Erythroblast (primary cell): ENCODE data around the gene NRIP2.

ENCODE experiments used
- GATA1 ChIP-seq: IDR thresholded peaks from 2 replicates; pipeline ENCODE4 v1.6.1; 2011; ENCODE audit warnings: low read depth, mild to moderate bottlenecking, control low read depth, low read length, moderate library complexity
- POLR2A ChIP-seq: IDR thresholded peaks from 2 replicates; pipeline ENCODE4 v1.6.1; 2011; ENCODE audit warnings: mild to moderate bottlenecking, low read length

- TF ChIP-seq POLR2A (no peak), GATA1 (no peak)
These were observed 21.2 kb upstream of the NRIP2 start for GRCh38 chr12:2856051-2856450.
